WTC11 (cell line): ENCODE results near the gene PTPRCAP. TPM values are rescaled to one million over a fixed set of nuclear protein-coding genes. Genes with fewer than 3 reads are reported as not detected.

Experiments
- ATAC-seq: fragments of 200-7000 bp; cut with Tn5 transposase; 2 replicates; pipeline ENCODE4 v1.10.0; 2021; ENCODE audit warnings: mild to moderate bottlenecking, moderate library complexity
- CTCF ChIA-PET: fragments of 300-600 bp; sonication (Branson Sonifier 250); formaldehyde crosslinking; loops from one replicate; lab custom pipeline; 2021; ENCODE audit warnings: antibody characterized with exemption; lab: Charles Lee
- POLR2A ChIA-PET: fragments of 350-600 bp; sonication (Branson Sonifier 250); formaldehyde crosslinking; loops from one replicate; lab custom pipeline; 2021; ENCODE audit warnings: antibody characterized with exemption; lab: Charles Lee
- DNase-seq: peaks from one replicate; pipeline ENCODE4 v3.0.0; 2021; ENCODE audit warnings: low spot score
- H3K27ac Mint-ChIP-seq: 2 replicates; pipeline ENCODE4 v1.8.0; 2021; ENCODE audit warnings: mixed read lengths
- H3K27me3 Mint-ChIP-seq: 2 replicates; pipeline ENCODE4 v1.8.0; 2021; ENCODE audit warnings: low read depth, mild to moderate bottlenecking, moderate library complexity, mixed read lengths
- H3K36me3 Mint-ChIP-seq: 2 replicates; pipeline ENCODE4 v1.8.0; 2021; ENCODE audit warnings: mixed read lengths
- H3K4me1 Mint-ChIP-seq: 2 replicates; pipeline ENCODE4 v1.8.0; 2022; ENCODE audit warnings: mixed read lengths
- H3K4me3 Mint-ChIP-seq: 2 replicates; pipeline ENCODE4 v1.8.0; 2021; ENCODE audit warnings: mild to moderate bottlenecking, moderate library complexity, mixed read lengths
- H3K9me3 Mint-ChIP-seq: 2 replicates; pipeline ENCODE4 v1.8.0; 2021; ENCODE audit warnings: mixed read lengths
- AR ChIP-seq: fragments of 250-450 bp; sonication (Bioruptor Pico); IDR thresholded peaks from 2 replicates; pipeline ENCODE4 v1.9.0; 2021; ENCODE audit warnings: mild to moderate bottlenecking
- ATF1 ChIP-seq: sonication (generic); formaldehyde crosslinking; IDR thresholded peaks from 2 replicates; pipeline ENCODE4 v1.8.1; 2023; ENCODE audit warnings: mild to moderate bottlenecking, moderate library complexity, missing genetic modification reagents
- ATF6 ChIP-seq: sonication (generic); formaldehyde crosslinking; IDR thresholded peaks from 2 replicates; pipeline ENCODE4 v1.8.1; 2023; ENCODE audit warnings: mild to moderate bottlenecking, missing genetic modification reagents
- CDX4 ChIP-seq: fragments of 250-450 bp; sonication (Bioruptor Pico); IDR thresholded peaks from 2 replicates; pipeline ENCODE4 v1.9.0; 2021; ENCODE audit warnings: moderate library complexity, mild to moderate bottlenecking, inconsistent platforms, borderline replicate concordance
- CTCF ChIP-seq: fragments of 200-600 bp; IDR thresholded peaks from 2 replicates; pipeline ENCODE4 v1.8.0; 2022; ENCODE audit warnings: antibody characterized with exemption
- ELF4 ChIP-seq: sonication (generic); formaldehyde crosslinking; IDR thresholded peaks from 2 replicates; pipeline ENCODE4 v1.8.1; 2022; ENCODE audit warnings: low read depth, mild to moderate bottlenecking, moderate library complexity, missing genetic modification reagents
- GTF2I ChIP-seq: fragments of 250-450 bp; sonication (Bioruptor Pico); conservative IDR thresholded peaks from 2 replicates; pipeline ENCODE4 v1.4.0; 2021; ENCODE audit warnings: mild to moderate bottlenecking
- HMGXB4 ChIP-seq: sonication (generic); formaldehyde crosslinking; IDR thresholded peaks from 2 replicates; pipeline ENCODE4 v1.8.1; 2023; ENCODE audit warnings: mild to moderate bottlenecking, moderate library complexity, missing genetic modification reagents
- IRF1 ChIP-seq: sonication (generic); formaldehyde crosslinking; IDR thresholded peaks from 2 replicates; pipeline ENCODE4 v1.8.0; 2023; ENCODE audit warnings: missing genetic modification reagents
- IRF2 ChIP-seq: sonication (generic); formaldehyde crosslinking; IDR thresholded peaks from 2 replicates; pipeline ENCODE4 v1.8.0; 2022; ENCODE audit warnings: low read depth, missing genetic modification reagents, borderline replicate concordance
- NR1H2 ChIP-seq: sonication (generic); formaldehyde crosslinking; IDR thresholded peaks from 2 replicates; pipeline ENCODE4 v1.9.0; 2021; ENCODE audit warnings: mild to moderate bottlenecking, moderate library complexity, missing genetic modification reagents
- SMAD3 ChIP-seq: sonication (generic); formaldehyde crosslinking; IDR thresholded peaks from 2 replicates; pipeline ENCODE4 v1.8.0; 2022; ENCODE audit warnings: missing genetic modification reagents, mild to moderate bottlenecking, borderline replicate concordance
- STAT6 ChIP-seq: sonication (generic); formaldehyde crosslinking; conservative IDR thresholded peaks from 2 replicates; pipeline ENCODE4 v1.8.1; 2023; ENCODE audit warnings: mild to moderate bottlenecking, low read depth, missing genetic modification reagents, moderate library complexity
- ZNF232 ChIP-seq: sonication (generic); formaldehyde crosslinking; IDR thresholded peaks from 2 replicates; pipeline ENCODE4 v1.8.0; 2022; ENCODE audit warnings: mild to moderate bottlenecking, missing genetic modification reagents
- ZNF317 ChIP-seq: sonication (generic); formaldehyde crosslinking; IDR thresholded peaks from 2 replicates; pipeline ENCODE4 v1.8.1; 2023; ENCODE audit warnings: low read depth, mild to moderate bottlenecking, moderate library complexity, missing genetic modification reagents, borderline replicate concordance
- ZNF416 ChIP-seq: fragments of 250-450 bp; sonication (Bioruptor Pico); IDR thresholded peaks from 2 replicates; pipeline ENCODE4 v1.9.0; 2021; ENCODE audit warnings: mild to moderate bottlenecking, inconsistent platforms
- ZSCAN18 ChIP-seq: fragments of 250-450 bp; sonication (Bioruptor Pico); IDR thresholded peaks from 2 replicates; pipeline ENCODE4 v2.1.2; 2022; ENCODE audit warnings: mild to moderate bottlenecking, moderate library complexity
- total RNA-seq: library from RNA; stranded (reverse); gene quantifications from 3 replicates; pipeline ENCODE4 v1.2.3, GENCODE V29; 2021

Gene PTPRCAP
- total RNA-seq, 1 experiment from 2014 or later, result 3.6 TPM

GRCh38 chr11:67484847-67485311 is 47.4 kb upstream of the PTPRCAP start (continued):
- TF ChIP-seq ZNF416 (CRISPR knock-in tag) (no peak), ZSCAN18 (CRISPR knock-in tag) (no peak), STAT6 (CRISPR knock-in tag) (no peak)
- TF ChIP-seq, all 79 proteins: peak for 0

- H3K36me3 Mint-ChIP-seq, result peaks cover 7% of the 10 kb centered on the region; the same call in 1 of the 2 replicates
- ChIA-PET CTCF (interaction anchor here (1.4 kb wide), 1 partner anchor 83 kb away, joined by 14 read pairs; the partner anchor contains the start of gene PPP1CA), POLR2A (interaction anchor here (0.7 kb wide), 1 partner anchor 46 kb away, joined by 3 read pairs; the partner anchor contains the start of gene PTPRCAP)
- H3K4me3 Mint-ChIP-seq, result peak overlapping the region; percentile 75
- peaks cover 19% of the 10 kb centered on the region for H3K4me1 Mint-ChIP-seq
- no peak overlapping the region for H3K27ac Mint-ChIP-seq
- H3K9me3 Mint-ChIP-seq, result no peaks in the 10 kb centered on the region
- ATAC-seq (no peak), DNase-seq (no peak)
- H3K27me3 Mint-ChIP-seq, result peaks cover 42% of the 10 kb centered on the region
- TF ChIP-seq SMAD3 (CRISPR knock-in tag) (no peak), IRF2 (CRISPR knock-in tag) (no peak), ZNF232 (no peak), ZNF317 (CRISPR knock-in tag) (no peak), IRF1 (CRISPR knock-in tag) (no peak), NR1H2 (CRISPR knock-in tag) (no peak), AR (CRISPR knock-in tag) (no peak), ELF4 (CRISPR knock-in tag) (no peak), ATF1 (CRISPR knock-in tag) (no peak), ATF6 (CRISPR knock-in tag) (no peak), HMGXB4 (CRISPR knock-in tag) (no peak), CDX4 (no peak), GTF2I (CRISPR knock-in tag) (no peak), CTCF (no peak)
Measured at GRCh38 chr11:67483831-67484665, 46.6 kb upstream of the PTPRCAP start.
